NCI-H1417 (cell line): ENCODE data around the gene NBEA.
A peak's percentile ranks its signal among the peaks of the same experiment; 100 is the strongest.

ENCODE experiments used
- DNase-seq, 3 experiments: peaks; one replicate each; lab custom pipeline; 2025; lab: John Stamatoyannopoulos, UW

The NBEA gene

DNA sequence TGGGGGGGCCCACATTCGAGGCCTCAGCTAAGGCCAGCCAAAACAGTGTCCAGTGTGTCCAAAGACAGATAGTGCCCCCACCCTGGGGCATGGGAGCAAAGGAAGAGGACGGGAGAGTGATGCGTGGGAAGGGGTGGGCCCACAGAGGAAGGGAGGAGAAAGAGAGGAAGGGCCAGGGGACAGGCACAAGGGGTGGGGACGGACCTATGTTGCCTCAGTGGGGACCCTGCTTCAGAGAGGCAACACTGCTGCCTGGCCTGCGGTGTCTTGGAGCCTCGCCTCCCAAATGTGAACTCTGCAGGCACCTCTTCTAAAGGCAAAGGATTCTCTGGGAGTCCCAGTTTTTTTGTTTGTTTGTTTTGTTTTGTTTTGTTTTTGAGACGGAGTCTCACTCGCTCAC is 764.7 kb downstream of the NBEA start:
- no peak for DNase-seq

DNA sequence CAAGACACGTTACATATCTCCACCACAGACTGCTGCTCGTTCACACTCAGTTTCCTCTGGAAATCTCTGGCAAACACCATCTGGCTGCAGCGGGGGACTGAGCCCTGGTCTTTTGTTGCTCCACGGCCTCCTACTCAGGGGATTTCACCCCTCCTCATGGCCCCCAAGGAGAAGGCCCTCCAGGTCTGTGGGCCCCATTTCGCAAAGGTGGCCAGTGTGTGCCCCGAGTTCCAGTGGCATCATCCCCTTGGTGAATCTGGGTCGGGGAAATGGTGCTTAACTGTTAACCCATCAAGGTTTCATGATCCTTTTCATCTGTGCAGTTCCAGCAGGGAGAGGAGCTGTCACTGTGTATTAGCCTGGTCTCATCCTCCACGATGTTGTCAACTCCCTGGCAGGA is 769.8 kb downstream of the NBEA start:
- DNase-seq, result no peak

DNA sequence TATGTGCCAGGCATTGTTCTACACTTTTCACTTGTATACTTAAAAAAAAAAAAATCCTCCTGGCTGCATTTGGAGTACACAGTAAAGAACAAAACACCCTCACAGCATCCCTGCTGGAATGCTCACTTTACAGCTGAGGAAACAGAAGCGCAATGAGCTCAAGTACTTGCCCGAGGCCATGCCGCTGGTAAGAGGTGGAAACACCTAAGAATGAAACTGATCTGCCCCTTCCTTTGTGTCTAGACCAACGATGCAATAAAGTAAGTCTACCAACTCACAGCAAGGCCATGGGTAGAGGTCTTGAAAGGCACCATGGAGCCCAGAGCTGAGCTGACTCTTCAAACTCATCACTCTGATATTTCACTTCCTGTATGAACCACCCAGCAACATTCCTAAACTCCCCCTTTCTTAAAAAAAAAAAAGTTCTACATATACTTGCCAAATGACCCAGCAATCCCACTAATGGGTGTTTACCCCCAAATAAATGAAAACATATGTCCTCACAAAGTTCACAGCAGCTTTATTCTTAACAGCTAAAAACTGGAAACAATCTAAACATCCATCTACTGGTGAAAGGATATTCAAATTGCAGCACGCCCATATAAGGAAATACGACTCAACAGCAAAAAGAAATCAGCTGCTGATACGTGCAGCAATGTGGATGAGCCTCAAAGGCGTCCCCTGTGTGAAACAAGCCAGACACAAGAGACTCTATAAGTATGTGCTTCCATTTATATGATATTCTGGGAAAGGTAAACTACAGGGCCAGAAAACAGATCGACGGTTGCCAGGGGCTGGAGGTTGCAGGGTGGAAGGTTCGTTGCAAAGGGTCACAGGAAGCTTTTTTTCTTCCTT is 771.1 kb downstream of the NBEA start:
- peak in 2 of 3 experiments; percentile 4 to 44 for DNase-seq

DNA sequence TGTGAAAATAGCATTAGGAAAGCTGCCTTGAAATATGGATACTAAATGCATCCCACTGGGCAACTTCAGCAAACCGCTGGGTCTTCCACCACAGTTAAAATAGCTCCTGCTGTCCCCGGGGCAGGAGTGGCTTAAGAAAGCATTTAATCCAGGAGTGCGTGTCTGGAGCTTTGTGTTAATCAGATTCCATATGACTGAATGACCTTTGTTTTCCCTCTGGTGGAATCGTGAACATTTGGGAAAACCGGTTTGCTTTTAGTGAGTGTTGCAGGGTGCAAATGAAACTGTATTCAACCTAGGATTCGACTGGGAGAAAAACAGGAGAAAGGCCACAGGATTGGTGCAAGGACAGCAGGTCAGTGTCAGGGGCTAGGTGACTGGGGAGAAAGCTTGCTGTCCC is 772.1 kb downstream of the NBEA start:
- DNase-seq, result no peak

DNA sequence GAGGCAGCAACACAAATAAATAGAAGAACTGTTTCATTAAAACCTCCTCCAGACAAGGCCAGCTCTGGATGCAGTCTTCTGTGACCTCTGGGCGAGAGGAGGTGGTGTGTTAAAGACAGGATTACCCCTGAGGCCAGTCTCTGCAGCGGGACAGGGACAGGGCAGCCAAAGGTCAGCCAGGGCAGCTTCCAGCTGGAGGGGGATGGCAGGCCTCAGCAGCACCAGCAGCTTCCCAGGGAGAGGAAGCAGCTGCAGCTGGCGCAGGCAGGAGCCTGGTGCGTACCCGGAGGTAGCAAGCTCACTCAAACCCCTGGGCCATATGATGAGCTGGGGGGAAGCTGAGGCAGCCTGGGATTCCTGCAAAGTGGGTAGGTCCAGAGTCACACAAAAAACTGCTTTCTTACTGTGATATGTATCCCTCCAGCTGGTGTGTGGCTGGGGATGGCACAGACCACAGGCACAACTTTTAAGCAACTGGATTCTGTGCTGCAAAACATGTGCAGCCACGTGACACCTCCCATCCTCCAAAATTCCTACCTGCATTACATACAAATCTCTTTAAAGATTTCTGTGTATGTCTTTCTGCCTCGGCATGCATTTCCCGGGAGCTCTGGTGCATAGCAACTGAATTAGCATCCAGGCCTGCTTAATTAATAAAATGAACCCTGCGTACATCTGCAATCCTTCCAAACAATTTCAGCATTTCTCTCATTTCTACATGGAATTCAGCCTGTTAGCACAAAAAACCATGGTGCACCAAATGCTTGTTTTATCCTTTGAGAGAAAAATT is 772.7 kb downstream of the NBEA start:
- no peak for DNase-seq

DNA sequence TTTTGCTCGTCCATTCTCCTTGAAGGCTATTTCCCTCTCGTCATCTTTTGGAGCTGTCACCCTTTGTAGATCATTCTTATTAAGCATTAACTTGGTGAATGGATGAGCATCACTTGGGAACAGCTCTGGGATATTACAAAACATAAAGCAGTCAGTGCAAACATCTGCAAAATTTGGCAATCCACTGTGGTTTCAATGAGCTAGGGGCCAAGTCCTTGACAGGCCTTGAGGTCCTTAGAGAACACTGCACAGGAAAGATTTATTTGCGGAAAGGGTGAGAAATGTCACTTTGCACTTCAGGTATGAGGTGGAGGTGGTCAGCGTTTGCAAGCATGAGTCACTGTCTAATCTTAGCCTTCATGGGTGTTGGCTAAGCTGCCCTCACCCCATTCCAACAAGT is 774.1 kb downstream of the NBEA start:
- DNase-seq, result no peak

DNA sequence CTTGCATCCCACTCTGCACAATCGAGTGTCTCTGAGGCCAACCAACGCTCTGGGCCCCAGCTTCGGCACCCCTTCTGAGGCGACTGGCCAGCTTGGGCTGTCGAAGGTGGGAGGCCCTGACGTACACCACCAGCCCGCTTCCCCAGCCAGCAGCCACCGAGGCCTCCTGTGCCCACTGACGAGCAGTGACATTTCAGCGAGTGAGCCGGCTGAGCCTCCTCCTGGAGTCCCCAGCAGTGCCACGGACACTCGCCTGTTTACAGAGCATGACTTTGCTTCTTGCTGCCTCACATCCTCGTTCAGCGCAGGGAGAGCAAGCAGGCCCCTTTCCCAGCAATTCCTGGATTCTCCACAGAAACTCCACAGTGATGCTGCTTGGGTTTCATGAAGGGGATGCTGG is 774.7 kb downstream of the NBEA start:
- DNase-seq, result no peak

DNA sequence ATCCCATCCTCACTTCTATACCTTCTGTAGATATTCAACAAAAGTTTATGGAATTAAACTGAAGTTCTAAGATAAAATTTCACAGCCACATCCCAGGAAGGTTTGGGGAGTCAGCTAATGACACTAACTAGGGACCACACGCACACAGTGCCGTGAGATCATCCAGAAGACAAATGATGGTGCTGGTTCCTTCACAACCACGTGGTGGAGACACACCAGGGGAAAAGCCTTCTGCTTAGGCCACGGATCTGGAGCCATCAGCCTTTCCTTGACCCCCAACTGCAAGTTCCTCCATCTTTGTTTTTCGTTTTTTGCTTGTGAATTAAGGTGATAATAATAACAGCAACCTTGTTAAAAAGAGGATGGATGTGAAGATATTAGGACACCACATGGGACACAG is 776.0 kb downstream of the NBEA start:
- no peak for DNase-seq

DNA sequence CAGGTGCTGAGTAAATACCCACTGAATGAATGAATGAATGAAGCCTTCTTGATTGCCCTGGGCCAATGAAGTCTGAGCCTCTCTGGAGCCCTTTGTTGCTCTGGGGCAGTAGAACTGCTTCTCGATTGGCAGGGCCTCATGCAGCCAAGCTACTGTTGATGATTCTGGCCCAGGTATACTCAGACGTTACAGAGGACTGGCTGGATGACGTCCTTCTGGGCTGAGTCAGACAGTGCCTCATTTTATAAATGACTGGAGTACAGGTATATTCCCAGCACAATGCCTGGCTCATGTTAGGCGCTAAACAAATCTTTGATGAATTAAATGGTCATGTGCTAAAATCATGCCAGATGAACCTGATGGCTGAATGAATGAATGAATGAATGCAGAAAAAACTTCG is 778.2 kb downstream of the NBEA start:
- no peak for DNase-seq

DNA sequence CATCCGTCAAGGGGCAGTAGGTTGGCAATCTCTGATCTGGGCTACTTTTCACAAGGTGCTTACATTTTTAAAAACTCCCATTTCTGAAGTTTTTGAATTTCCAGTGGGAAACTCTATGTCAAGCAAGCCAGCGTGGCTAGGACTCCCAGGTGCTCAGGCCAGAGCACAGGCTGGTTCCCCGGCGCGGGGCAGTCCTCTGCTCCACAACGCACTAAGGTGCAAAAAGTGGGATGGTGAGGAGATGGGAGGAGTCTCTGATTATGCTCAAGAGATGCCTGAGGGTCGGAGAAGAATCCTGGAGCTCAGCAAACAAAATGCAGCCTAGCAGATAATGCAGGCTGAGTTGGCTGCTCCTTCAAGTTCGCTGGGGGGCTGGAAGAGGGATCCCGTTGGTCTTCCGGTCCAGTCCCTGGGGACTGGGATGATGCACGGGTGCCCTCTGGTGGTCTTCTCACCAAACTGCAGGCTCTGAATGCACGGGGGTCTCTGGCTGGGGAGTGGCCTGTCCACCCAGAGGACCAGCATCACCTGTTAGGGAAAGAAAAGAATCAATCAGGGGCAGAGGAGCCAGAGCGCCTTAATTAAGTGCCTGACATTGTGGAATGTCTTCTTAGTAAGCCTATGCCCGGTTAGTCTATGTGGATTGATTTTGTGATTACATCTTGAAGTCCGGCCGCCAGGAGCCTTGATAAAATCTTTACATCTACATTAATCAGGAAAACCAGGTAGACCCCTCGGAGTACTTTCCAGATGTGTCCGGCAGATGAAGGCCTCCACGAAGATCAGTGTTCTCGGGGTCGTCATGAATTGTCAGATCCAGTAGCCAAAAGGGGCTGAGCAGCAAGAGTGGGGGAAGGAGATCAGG is 778.9 kb downstream of the NBEA start:
- DNase-seq, result peak; percentile 30 to 68 (median 44)
